ENCODE data around the gene HES7. TPM values are rescaled to one million over a fixed set of nuclear protein-coding genes. Genes with fewer than 3 reads are reported as not detected.

The HES7 gene
- total and polyA plus RNA-seq, 9 of the 15 experiments (the other 6 are each of a cell fraction or from before 2014, with no cell fraction given), result 0.03 to 1.7 (median 0.14) TPM; not detected in 1

GRCh38 chr17:8109661-8110455 is 14.0 kb downstream of the HES7 start (continued):
- TF ChIP-seq REST (IDR thresholded peaks at IDR 0.05; ENCODE audit: borderline replicate concordance), result peak; percentile 83
- no peak for TF ChIP-seq REST (CRISPR knock-in tag; IDR thresholded peaks at IDR 0.05; ENCODE audit: low read depth)
- no peak for TF ChIP-seq SMARCC2 (IDR thresholded peaks at IDR 0.05; ENCODE audit: low read depth)
- peak; percentile 93 for TF ChIP-seq NFIC (IDR thresholded peaks at IDR 0.05)
- TF ChIP-seq L3MBTL2 (IDR thresholded peaks at IDR 0.05), result peak; percentile 69
- TF ChIP-seq HMGN3 (IDR thresholded peaks at IDR 0.05; ENCODE audit: borderline replicate concordance, extremely low read depth, insufficient read length, low read depth, low read length), result peak; percentile 55
- peak; percentile 68 for TF ChIP-seq USF2 (CRISPR knock-in tag; IDR thresholded peaks at IDR 0.05)
- peak; percentile 91 for TF ChIP-seq ZEB2 (IDR thresholded peaks at IDR 0.05)
- TF ChIP-seq KDM1A (IDR thresholded peaks at IDR 0.05), result peak in 1 of 2 experiments; percentile 31; a peak in 1 of 4 replicates
- peak; percentile 95 for TF ChIP-seq CTBP1 (IDR thresholded peaks at IDR 0.05; ENCODE audit: borderline replicate concordance)
- no peak for TF ChIP-seq ZBTB26 (CRISPR knock-in tag; IDR thresholded peaks at IDR 0.05)
- TF ChIP-seq IRF9 (tag; IDR thresholded peaks at IDR 0.05), result no peak
- no peak for TF ChIP-seq STAT5B (CRISPR knock-in tag; IDR thresholded peaks at IDR 0.05)
- peak in 1 of 2 experiments; percentile 42; a peak in 1 of 4 replicates for TF ChIP-seq RCOR1 (IDR thresholded peaks at IDR 0.05; ENCODE audit: borderline replicate concordance in 1 of 2, low read depth in 2 of 2, low read length in 2 of 2)
- TF ChIP-seq SAFB (IDR thresholded peaks at IDR 0.05; ENCODE audit: borderline replicate concordance, low read depth, low read length), result peak; percentile 56; the same call in 1 of the 2 replicates

Measured in K562 (cell line).